Measurements from ENCODE around the gene YARS2. TPM values are rescaled to one million over a fixed set of nuclear protein-coding genes. Genes with fewer than 3 reads are reported as not detected.

YARS2 gene
- total and polyA plus RNA-seq, 2 of the 13 experiments (the other 11 are each of a cell fraction or from before 2014, with no cell fraction given), result 17.9 to 39.6 TPM

GRCh38 chr12:32788405-32788804 is 32.7 kb upstream of the YARS2 start:
- CTCF ChIA-PET (ENCODE audit: low intra/inter-chr PET ratio, low total read pairs), result no interaction called here
- Histone ChIP-seq H3K79me2 (ENCODE audit: insufficient read depth, low read length) (no peaks in the 10 kb centered on the region), H3K9me3 (ENCODE audit: low read length) (no peaks in the 10 kb centered on the region), H3K27ac (ENCODE audit: extremely low read length, insufficient read depth, low read length) (no peak overlapping the region), H3K4me3 (replicated peaks in 1 of 3; ENCODE audit: insufficient read depth in 1 of 3, low read depth in 2 of 3, low read length in 3 of 3) (no peak overlapping the region), H4K20me1 (ENCODE audit: insufficient read depth, low read length) (no peaks in the 10 kb centered on the region), H3K9ac (ENCODE audit: insufficient read depth, low read depth, low read length) (no peak overlapping the region), H3K36me3 (replicated peaks in 1 of 2; ENCODE audit: control insufficient read depth in 1 of 2, insufficient read depth in 2 of 2, low read length in 2 of 2) (peaks cover 4 to 19% of the 10 kb centered on the region in 2 experiments), H3K4me1 (ENCODE audit: insufficient read depth, low read length) (no peaks in the 10 kb centered on the region), H3K27me3 (ENCODE audit: control insufficient read depth in 1 of 2, insufficient read depth in 2 of 2, low read length in 2 of 2) (no peaks in the 10 kb centered on the region), H2AFZ (ENCODE audit: low read length) (no peak overlapping the region), H3K4me2 (ENCODE audit: low read depth, low read length) (no peak overlapping the region)
- in situ Hi-C loops (cut with HindIII; ENCODE audit: extremely low pct_ligation_motif_present, low pct_unique_long_range_greater_than_20kb) (no loop called here), intact Hi-C loops (cut with micrococcal nuclease; ENCODE audit: unreplicated experiment) (no loop called here)
- no peak for DNase-seq (ENCODE audit: low spot score)
- TF ChIP-seq NFE2L1 (CRISPR knock-in tag; IDR thresholded peaks at IDR 0.05; ENCODE audit: borderline replicate concordance), result no peak
- TF ChIP-seq ZNF20 (CRISPR knock-in tag; IDR thresholded peaks at IDR 0.05), result no peak
- no peak for TF ChIP-seq SOX13 (IDR thresholded peaks at IDR 0.05)
- no peak for TF ChIP-seq SOX13 (CRISPR knock-in tag; conservative IDR thresholded peaks at IDR 0.05 in 1 of 2, IDR thresholded peaks at IDR 0.05 in 1 of 2)
- peak; percentile 49 for TF ChIP-seq ATF7 (IDR thresholded peaks at IDR 0.05)
- TF ChIP-seq ATF7 (CRISPR knock-in tag; IDR thresholded peaks at IDR 0.05), result no peak
- no peak for TF ChIP-seq ZNF709 (CRISPR knock-in tag; IDR thresholded peaks at IDR 0.05)
- no peak for TF ChIP-seq MYC (CRISPR knock-in tag; IDR thresholded peaks at IDR 0.05; ENCODE audit: borderline replicate concordance)
- POLR2A ChIA-PET, result no interaction called here
- 94% methylated on average over 4 of the region's 4 CpGs for WGBS (ENCODE audit: low lambda C conversion rate)
- FAIRE-seq, result no peak
- no peak for ATAC-seq
- no TSS peak for BruUV-seq (replicated peaks)

DNA sequence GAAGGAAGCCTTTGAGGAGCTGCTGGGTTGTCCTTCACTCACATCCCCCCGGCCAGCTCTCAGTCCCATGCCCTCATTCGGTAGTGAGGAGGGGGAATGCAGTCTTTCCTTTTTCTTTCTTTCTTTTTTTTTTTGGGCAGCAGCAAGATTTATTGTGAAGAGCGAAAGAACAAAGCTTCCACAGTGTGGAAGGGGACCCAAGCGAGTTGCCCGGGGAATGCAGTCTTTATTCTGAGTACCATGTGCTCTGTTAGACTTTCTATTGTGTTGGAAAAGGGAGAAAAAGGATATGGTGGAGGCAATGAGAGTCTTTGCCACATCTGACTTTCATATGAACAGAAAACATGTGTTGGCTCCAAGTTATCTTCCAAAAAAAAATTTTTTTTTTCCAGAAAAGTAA is 29.9 kb upstream of the YARS2 start:
- TF ChIP-seq ZNF572 (CRISPR knock-in tag; IDR thresholded peaks at IDR 0.05) (no peak), ZNF24 (IDR thresholded peaks at IDR 0.05) (no peak), ZNF260 (CRISPR knock-in tag; IDR thresholded peaks at IDR 0.05; ENCODE audit: borderline replicate concordance, low read depth) (no peak), NFIC (IDR thresholded peaks at IDR 0.05; ENCODE audit: low read length) (no peak)
- TF ChIP-seq, protein P1, sequence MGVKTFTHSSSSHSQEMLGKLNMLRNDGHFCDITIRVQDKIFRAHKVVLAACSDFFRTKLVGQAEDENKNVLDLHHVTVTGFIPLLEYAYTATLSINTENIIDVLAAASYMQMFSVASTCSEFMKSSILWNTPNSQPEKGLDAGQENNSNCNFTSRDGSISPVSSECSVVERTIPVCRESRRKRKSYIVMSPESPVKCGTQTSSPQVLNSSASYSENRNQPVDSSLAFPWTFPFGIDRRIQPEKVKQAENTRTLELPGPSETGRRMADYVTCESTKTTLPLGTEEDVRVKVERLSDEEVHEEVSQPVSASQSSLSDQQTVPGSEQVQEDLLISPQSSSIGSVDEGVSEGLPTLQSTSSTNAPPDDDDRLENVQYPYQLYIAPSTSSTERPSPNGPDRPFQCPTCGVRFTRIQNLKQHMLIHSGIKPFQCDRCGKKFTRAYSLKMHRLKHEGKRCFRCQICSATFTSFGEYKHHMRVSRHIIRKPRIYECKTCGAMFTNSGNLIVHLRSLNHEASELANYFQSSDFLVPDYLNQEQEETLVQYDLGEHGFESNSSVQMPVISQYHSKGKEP (CRISPR knock-in tag; IDR thresholded peaks at IDR 0.05), result no peak
- POLR2A ChIA-PET, result no interaction called here
- Histone ChIP-seq H3K4me2 (ENCODE audit: low read depth, low read length) (no peak overlapping the region), H3K79me2 (ENCODE audit: insufficient read depth, low read length) (no peaks in the 10 kb centered on the region), H4K20me1 (ENCODE audit: insufficient read depth, low read length) (no peaks in the 10 kb centered on the region), H2AFZ (ENCODE audit: low read length) (no peak overlapping the region), H3K27ac (ENCODE audit: extremely low read length, insufficient read depth, low read length) (no peak overlapping the region), H3K36me3 (replicated peaks in 1 of 2; ENCODE audit: control insufficient read depth in 1 of 2, insufficient read depth in 2 of 2, low read length in 2 of 2) (peaks cover 0 to 3% of the 10 kb centered on the region in 2 experiments; a peak in 2 of 5 replicates), H3K4me3 (replicated peaks in 1 of 3; ENCODE audit: insufficient read depth in 1 of 3, low read depth in 2 of 3, low read length in 3 of 3) (no peak overlapping the region), H3K9ac (ENCODE audit: insufficient read depth, low read depth, low read length) (no peak overlapping the region), H3K27me3 (ENCODE audit: control insufficient read depth in 1 of 2, insufficient read depth in 2 of 2, low read length in 2 of 2) (no peaks in the 10 kb centered on the region), H3K4me1 (ENCODE audit: insufficient read depth, low read length) (no peaks in the 10 kb centered on the region), H3K9me3 (ENCODE audit: low read length) (no peaks in the 10 kb centered on the region)
- no peak for ATAC-seq
- WGBS (ENCODE audit: low lambda C conversion rate), result 90% methylated on average over 5 of the region's 5 CpGs
- intact Hi-C loops (cut with micrococcal nuclease; ENCODE audit: unreplicated experiment), result no loop called here
- FAIRE-seq, result no peak
- DNase-seq (ENCODE audit: low spot score), result no peak
- no TSS peak for BruUV-seq (replicated peaks)
- CTCF ChIA-PET (ENCODE audit: low intra/inter-chr PET ratio, low total read pairs), result no interaction called here
- in situ Hi-C loops (cut with HindIII; ENCODE audit: extremely low pct_ligation_motif_present, low pct_unique_long_range_greater_than_20kb), result no loop called here

All from HepG2 (cell line).